ENCODE measurements around the gene PKD2L2.

PKD2L2 gene

GRCh38 chr5:137888466-137888862 is 793 bp upstream of the PKD2L2 start:
- Histone ChIP-seq H3K36me3 (ENCODE audit: low read length) (no peaks in the 10 kb centered on the region), H3K4me3 (ENCODE audit: insufficient read depth, low read length, poor library complexity, severe bottlenecking) (peak overlapping the region; percentile 53), H3K4me2 (ENCODE audit: low read depth, low read length, poor library complexity, severe bottlenecking) (peak overlapping the region; percentile 76), H3K9me3 (ENCODE audit: insufficient read depth, low read length) (no peaks in the 10 kb centered on the region), H3F3A (ENCODE audit: insufficient read depth) (peaks cover 8% of the 10 kb centered on the region; the same call in 1 of the 2 replicates), H3K27ac (ENCODE audit: low read depth, low read length) (no peak overlapping the region), H4K20me1 (ENCODE audit: low read depth, low read length) (no peaks in the 10 kb centered on the region), H2AFZ (ENCODE audit: low read depth, low read length, severe bottlenecking) (peak overlapping the region; percentile 87), H3K79me2 (ENCODE audit: insufficient read depth, low read length) (no peaks in the 10 kb centered on the region), H3K27me3 (ENCODE audit: low read length) (no peaks in the 10 kb centered on the region), H3K9me2 (replicated peaks; ENCODE audit: insufficient read depth, low read length) (no peaks in the 10 kb centered on the region), H3K9ac (ENCODE audit: low read length) (peak overlapping the region; percentile 64)
- TF ChIP-seq EZH2phosphoT487 (conservative IDR thresholded peaks at IDR 0.05; ENCODE audit: low read length): no peak
- no peak for TF ChIP-seq CTCF (IDR thresholded peaks at IDR 0.05; ENCODE audit: insufficient read depth, low read length, poor library complexity, severe bottlenecking)

- Histone ChIP-seq H3K36me3 (ENCODE audit: low read length) (no peaks in the 10 kb centered on the region), H3K27me3 (ENCODE audit: low read length) (no peaks in the 10 kb centered on the region), H4K20me1 (ENCODE audit: low read depth, low read length) (no peaks in the 10 kb centered on the region), H3K9ac (ENCODE audit: low read length) (no peak overlapping the region), H3K4me2 (ENCODE audit: low read depth, low read length, poor library complexity, severe bottlenecking) (no peak overlapping the region), H3K79me2 (ENCODE audit: insufficient read depth, low read length) (no peaks in the 10 kb centered on the region), H3K9me3 (ENCODE audit: insufficient read depth, low read length) (no peaks in the 10 kb centered on the region), H3K27ac (ENCODE audit: low read depth, low read length) (no peak overlapping the region), H3K4me3 (ENCODE audit: insufficient read depth, low read length, poor library complexity, severe bottlenecking) (no peak overlapping the region), H3F3A (ENCODE audit: insufficient read depth) (peaks cover 8% of the 10 kb centered on the region; the same call in 1 of the 2 replicates), H3K9me2 (replicated peaks; ENCODE audit: insufficient read depth, low read length) (no peaks in the 10 kb centered on the region), H2AFZ (ENCODE audit: low read depth, low read length, severe bottlenecking) (no peak overlapping the region)
- TF ChIP-seq EZH2phosphoT487 (conservative IDR thresholded peaks at IDR 0.05; ENCODE audit: low read length) (no peak), CTCF (IDR thresholded peaks at IDR 0.05; ENCODE audit: insufficient read depth, low read length, poor library complexity, severe bottlenecking) (no peak)
Observed at GRCh38 chr5:137890845-137891244, 1.6 kb downstream of the PKD2L2 start.

- Histone ChIP-seq H3K9me2 (replicated peaks; ENCODE audit: insufficient read depth, low read length) (no peaks in the 10 kb centered on the region), H3K36me3 (ENCODE audit: low read length) (no peaks in the 10 kb centered on the region), H3K27me3 (ENCODE audit: low read length) (no peaks in the 10 kb centered on the region), H3K4me3 (ENCODE audit: insufficient read depth, low read length, poor library complexity, severe bottlenecking) (no peak overlapping the region), H3K9me3 (ENCODE audit: insufficient read depth, low read length) (no peaks in the 10 kb centered on the region), H3K79me2 (ENCODE audit: insufficient read depth, low read length) (no peaks in the 10 kb centered on the region), H3F3A (ENCODE audit: insufficient read depth) (peaks cover 8% of the 10 kb centered on the region; the same call in 1 of the 2 replicates), H3K9ac (ENCODE audit: low read length) (no peak overlapping the region), H3K27ac (ENCODE audit: low read depth, low read length) (no peak overlapping the region), H2AFZ (ENCODE audit: low read depth, low read length, severe bottlenecking) (no peak overlapping the region), H3K4me2 (ENCODE audit: low read depth, low read length, poor library complexity, severe bottlenecking) (no peak overlapping the region), H4K20me1 (ENCODE audit: low read depth, low read length) (no peaks in the 10 kb centered on the region)
- TF ChIP-seq EZH2phosphoT487 (conservative IDR thresholded peaks at IDR 0.05; ENCODE audit: low read length) (no peak), CTCF (IDR thresholded peaks at IDR 0.05; ENCODE audit: insufficient read depth, low read length, poor library complexity, severe bottlenecking) (no peak)
Observed at GRCh38 chr5:137891849-137892248, 2.6 kb downstream of the PKD2L2 start.
